K562 (cell line): ENCODE data around the gene ERGIC1. TPM values are rescaled to one million over a fixed set of nuclear protein-coding genes. Genes with fewer than 3 reads are reported as not detected.
A peak's percentile ranks its signal among the peaks of the same experiment; 100 is the strongest.

Source experiments
- ATAC-seq: fragments of 200-7000 bp; cut with Tn5 transposase; 3 replicates; pipeline ENCODE4 v1.9.1; 2020; ENCODE audit warnings: moderate library complexity
- BruUV-seq: library from RNA; stranded (reverse); fragments of 400-500 nt; replicated peaks from 2 replicates; lab custom pipeline; 2021; lab: Mats Ljungman, UMichigan
- CTCF ChIA-PET: fragments of 300-600 bp; formaldehyde crosslinking; extraction: SDS; loops from one replicate; lab custom pipeline; 2021; ENCODE audit warnings: low intra/inter-chr PET ratio; lab: Yijun Ruan, JAX
- POLR2A ChIA-PET: fragments of 300-600, 350-650 bp; sonication (Branson Sonifier 250); formaldehyde crosslinking; extraction: SDS; loops from one replicate; lab custom pipeline; 2021; ENCODE audit warnings: antibody characterized with exemption, inconsistent platforms; lab: Yijun Ruan, JAX
- DNase-seq, 4 experiments: peaks; one replicate each; pipeline versions ENCODE4 v3.0.0 to v3.0.0-alpha.2; 2011 to 2018; ENCODE audit warnings: low spot score in 3 of 4, mixed read lengths in 3 of 4; ENCODE audit errors: extremely low read depth in 1 of 4
- FAIRE-seq: peaks from 2 replicates; lab custom pipeline; 2011; peaks lifted over from hg19 to GRCh38; lab: Jason Lieb, UNC
- H2AFZ ChIP-seq: 2 replicates; pipeline ENCODE4 v1.6.0; 2011; ENCODE audit warnings: low read depth, low read length, control low read depth, inconsistent platforms
- H3K27ac ChIP-seq: fragments of 200-600 bp; 3 replicates; pipeline ENCODE4 v1.8.0; 2011; ENCODE audit warnings: low read depth, mild to moderate bottlenecking, control low read depth, inconsistent platforms, low read length, moderate library complexity, mixed read lengths; ENCODE audit errors: extremely low read depth
- H3K27me3 ChIP-seq, 2 experiments: fragments of 300-600 bp in 1 of 2; 2 replicates in 1 of 2; 3 replicates in 1 of 2; pipeline versions ENCODE4 v1.6.0 to v1.8.0; 2011; ENCODE audit warnings: inconsistent platforms in 2 of 2, low read length in 2 of 2, mild to moderate bottlenecking in 1 of 2, mixed read lengths in 1 of 2, moderate library complexity in 1 of 2; ENCODE audit not compliant: control insufficient read depth in 2 of 2, insufficient read depth in 2 of 2
- H3K36me3 ChIP-seq: fragments of 300-600 bp; 3 replicates; pipeline ENCODE4 v1.8.0; 2011; ENCODE audit warnings: mild to moderate bottlenecking, low read length, inconsistent platforms; ENCODE audit not compliant: control insufficient read depth, insufficient read depth
- H3K4me1 ChIP-seq, 2 experiments: fragments of 200-600 bp in 1 of 2; replicated peaks in 1 of 2; 2 replicates in 1 of 2; 3 replicates in 1 of 2; pipeline versions ENCODE4 v1.5.1 to v1.8.0; 2011; ENCODE audit warnings: inconsistent platforms in 2 of 2, low read length in 2 of 2, mild to moderate bottlenecking in 1 of 2, mixed read lengths in 1 of 2, moderate library complexity in 1 of 2; ENCODE audit not compliant: control insufficient read depth in 2 of 2, insufficient read depth in 2 of 2
- H3K4me2 ChIP-seq: 2 replicates; pipeline ENCODE4 v1.6.1; 2011; ENCODE audit warnings: low read length, control low read depth, inconsistent platforms, mixed read lengths; ENCODE audit not compliant: insufficient read depth
- H3K4me3 ChIP-seq: fragments of 200-600 bp; sonication (generic), shearing (Covaris generic); 2 replicates; pipeline ENCODE4 v1.5.1; 2016; ENCODE audit warnings: control low read depth, inconsistent platforms
- H3K79me2 ChIP-seq: fragments of 200-600 bp; 3 replicates; pipeline ENCODE4 v1.8.0; 2011; ENCODE audit warnings: low read length, inconsistent platforms; ENCODE audit not compliant: control insufficient read depth, insufficient read depth
- H3K9ac ChIP-seq, 2 experiments: 2 replicates each; pipeline versions ENCODE4 v1.6.0 to v1.6.1; 2011; ENCODE audit warnings: low read depth in 2 of 2, low read length in 2 of 2, control low read depth in 1 of 2, inconsistent platforms in 1 of 2, mild to moderate bottlenecking in 1 of 2, mixed read lengths in 1 of 2; ENCODE audit not compliant: insufficient read depth in 1 of 2
- H3K9me1 ChIP-seq: one replicate; pipeline ENCODE4 v1.6.0; 2011; ENCODE audit warnings: inconsistent platforms, mild to moderate bottlenecking, low read length, moderate library complexity; ENCODE audit not compliant: control insufficient read depth, insufficient read depth
- H3K9me3 ChIP-seq: replicated peaks from 2 replicates; pipeline ENCODE4 v1.5.1; 2011; ENCODE audit warnings: low read depth, low read length, inconsistent platforms; ENCODE audit not compliant: control insufficient read depth, insufficient read depth
- H4K20me1 ChIP-seq: replicated peaks from 2 replicates; pipeline ENCODE4 v1.6.1; 2011; ENCODE audit warnings: low read length, inconsistent platforms, mixed read lengths; ENCODE audit not compliant: control insufficient read depth, insufficient read depth
- ATF1 ChIP-seq, 2 experiments: fragments of 450-650 bp in 1 of 2; IDR thresholded peaks; 2 replicates each; pipeline ENCODE4 v1.6.1; 2016; ENCODE audit warnings: missing compliant biosample characterization in 1 of 2, missing genetic modification characterization in 1 of 2
- ATF2 ChIP-seq: sonication (generic); formaldehyde crosslinking; IDR thresholded peaks from 2 replicates; pipeline ENCODE4 v1.8.1; 2022; ENCODE audit warnings: missing genetic modification reagents
- ATF4 ChIP-seq: fragments of 450-650 bp; formaldehyde crosslinking; IDR thresholded peaks from 2 replicates; pipeline ENCODE4 v1.4.0; 2022; ENCODE audit warnings: mild to moderate bottlenecking, moderate library complexity
- MAFK ChIP-seq: IDR thresholded peaks from 2 replicates; pipeline ENCODE4 v1.6.1; 2011; ENCODE audit warnings: low read length, improper control_type of control experiment
- NR4A1 ChIP-seq, 2 experiments: fragments of 250-450 bp in 1 of 2; fragments of 450-650 bp in 1 of 2; sonication (Bioruptor Pico) in 1 of 2; IDR thresholded peaks; 2 replicates each; pipeline versions ENCODE4 v1.4.0 to v1.6.1; 2016 to 2020; ENCODE audit warnings: mild to moderate bottlenecking in 2 of 2, missing compliant biosample characterization in 1 of 2, missing genetic modification characterization in 1 of 2, moderate library complexity in 1 of 2
- PYGO2 ChIP-seq: fragments of 450-650 bp; IDR thresholded peaks from 2 replicates; pipeline ENCODE4 v1.6.1; 2016; ENCODE audit warnings: mild to moderate bottlenecking, missing genetic modification characterization, moderate library complexity, missing compliant biosample characterization
- SMARCA5 ChIP-seq: fragments of 450-650 bp; IDR thresholded peaks from 2 replicates; pipeline ENCODE4 v1.6.1; 2016
- TEAD1 ChIP-seq, 2 experiments: fragments of 450-650 bp in 1 of 2; sonication (generic) in 1 of 2; formaldehyde crosslinking; IDR thresholded peaks; 2 replicates each; pipeline versions ENCODE4 v1.4.0 to v1.8.0; 2020 to 2022; ENCODE audit warnings: mild to moderate bottlenecking in 2 of 2, missing genetic modification reagents in 1 of 2
- ZNF444 ChIP-seq: fragments of 250-450 bp; sonication (Bioruptor Pico); IDR thresholded peaks from 2 replicates; pipeline ENCODE4 v1.4.0; 2020; ENCODE audit warnings: mild to moderate bottlenecking, moderate library complexity
- ZSCAN29 ChIP-seq: fragments of 450-650 bp; IDR thresholded peaks from 2 replicates; pipeline ENCODE4 v1.6.1; 2017
- WGBS: fragments of 100-300 bp; shearing (Covaris generic); methylation state at CpG from one replicate; pipeline ENCODE4 v1.1.6; 2016; ENCODE audit warnings: low coverage, mixed read lengths; ENCODE audit not compliant: insufficient coverage; ENCODE audit errors: missing lambda C conversion rate; 5-methylcytosine and 5-hydroxymethylcytosine counted together
- in situ Hi-C: fragments of 300-500 bp; cut with MboI; formaldehyde crosslinking; loops from 4 replicates; pipeline ENCODE4 v1.15.0; 2018; ENCODE audit warnings: inconsistent platforms, mixed read lengths
- intact Hi-C: fragments of 100-400 bp; cut with micrococcal nuclease; formaldehyde crosslinking; loops from 2 replicates; pipeline ENCODE4 v1.14.2; 2022
- polyA plus RNA-seq, 8 experiments: library from polyadenylated mRNA; depleted of rRNA in 4 of 8; stranded (reverse) in 5 of 8; unstranded in 3 of 8; fragments of >200 nt; fragmentation: Nextera tagmentation in 2 of 8; fragmentation: Illumina TruSeq in 1 of 8; extraction: Ambion mirVana in 2 of 8; extraction: Trizol in 1 of 8; gene quantifications; 2 replicates each; pipeline versions ENCODE4 v1.2.1 to v1.2.3, GENCODE V29; 2011 to 2014; ENCODE audit warnings: inconsistent platforms in 1 of 8, missing spikeins in 1 of 8
- total RNA-seq, 7 experiments: library from RNA; depleted of rRNA in 6 of 7; stranded (reverse); fragments of >200 nt in 6 of 7; fragmentation: Illumina TruSeq in 2 of 7; extraction: Trizol in 2 of 7; gene quantifications; 2 replicates each; pipeline versions ENCODE4 v1.2.1 to v1.2.3, GENCODE V29; 2011 to 2021; ENCODE audit warnings: low replicate concordance in 1 of 7
- TF ChIP-seq, protein P1 (sequence below): fragments of 450-650 bp; formaldehyde crosslinking; IDR thresholded peaks from 2 replicates; pipeline ENCODE4 v1.4.0; 2022; ENCODE audit warnings: missing genetic modification characterization

Gene ERGIC1
- total and polyA plus RNA-seq, 9 of the 15 experiments (the other 6 are each of a cell fraction or from before 2014, with no cell fraction given) = 5.5 to 68.4 (median 36.4) TPM

- TF ChIP-seq NR4A1 (CRISPR knock-in tag; IDR thresholded peaks at IDR 0.05) (no peak), NR4A1 (tag; IDR thresholded peaks at IDR 0.05) (no peak), TEAD1 (CRISPR knock-in tag; IDR thresholded peaks at IDR 0.05) (no peak), PYGO2 (tag) (no peak), ATF2 (CRISPR knock-in tag) (no peak), ATF1 (CRISPR knock-in tag; IDR thresholded peaks at IDR 0.05) (no peak), ATF1 (tag; IDR thresholded peaks at IDR 0.05) (no peak), ZNF444 (CRISPR knock-in tag) (no peak), SMARCA5 (no peak)
- TF ChIP-seq, all 486 proteins: peak for 0
Observed at GRCh38 chr5:172871982-172872381, 37.9 kb downstream of the ERGIC1 start (continued).

GRCh38 chr5:172872997-172873491 lies 39.0 kb downstream of the ERGIC1 start:
- FAIRE-seq = no peak
- POLR2A ChIA-PET = interaction anchor here (1.3 to 1.4 kb wide), 2 partner anchors 27 to 103 kb away, joined by 3 to 5 read pairs; partner anchors contain the start of gene DUSP1
- Histone ChIP-seq H3K36me3 (no peaks in the 10 kb centered on the region), H3K4me3 (no peak overlapping the region), H3K4me1 (peaks cover 14 to 16% of the 10 kb centered on the region in 2 experiments), H4K20me1 (peaks cover 16% of the 10 kb centered on the region), H2AFZ (no peak overlapping the region), H3K27ac (no peak overlapping the region), H3K9ac (peak overlapping the region in 1 of 2 experiments; percentile 39; a peak in 1 of 4 replicates), H3K9me1 (no peaks in the 10 kb centered on the region), H3K79me2 (no peaks in the 10 kb centered on the region), H3K4me2 (no peak overlapping the region), H3K9me3 (no peaks in the 10 kb centered on the region), H3K27me3 (no peaks in the 10 kb centered on the region; a peak in 1 of 5 replicates)
- CTCF ChIA-PET = no interaction called here
- DNase-seq = no peak
- intact Hi-C loops = no loop called here
- in situ Hi-C loops = no loop called here
- ATAC-seq = no peak
- no TSS peak for BruUV-seq
- 84% methylated on average over 13 of the region's 13 CpGs for WGBS
- TF ChIP-seq ATF4 (no peak), ZSCAN29 (no peak), MAFK (no peak)
- TF ChIP-seq, protein P1, sequence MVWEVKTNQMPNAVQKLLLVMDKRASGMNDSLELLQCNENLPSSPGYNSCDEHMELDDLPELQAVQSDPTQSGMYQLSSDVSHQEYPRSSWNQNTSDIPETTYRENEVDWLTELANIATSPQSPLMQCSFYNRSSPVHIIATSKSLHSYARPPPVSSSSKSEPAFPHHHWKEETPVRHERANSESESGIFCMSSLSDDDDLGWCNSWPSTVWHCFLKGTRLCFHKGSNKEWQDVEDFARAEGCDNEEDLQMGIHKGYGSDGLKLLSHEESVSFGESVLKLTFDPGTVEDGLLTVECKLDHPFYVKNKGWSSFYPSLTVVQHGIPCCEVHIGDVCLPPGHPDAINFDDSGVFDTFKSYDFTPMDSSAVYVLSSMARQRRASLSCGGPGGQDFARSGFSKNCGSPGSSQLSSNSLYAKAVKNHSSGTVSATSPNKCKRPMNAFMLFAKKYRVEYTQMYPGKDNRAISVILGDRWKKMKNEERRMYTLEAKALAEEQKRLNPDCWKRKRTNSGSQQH = no peak
